Smooth muscle cell (in vitro differentiated cells): ENCODE data around the gene CHAT. TPM values are rescaled to one million over a fixed set of nuclear protein-coding genes. Genes with fewer than 3 reads are reported as not detected.

Source experiments
- DNase-seq: peaks from one replicate; lab custom pipeline; 2025; ENCODE audit not compliant: unreplicated experiment; lab: John Stamatoyannopoulos, UW
- H2AFZ ChIP-seq: fragments of 200-600 bp; sonication (generic); 2 replicates; pipeline ENCODE4 v1.6.0; 2016; ENCODE audit warnings: antibody characterized with exemption, low read depth, mild to moderate bottlenecking
- H3F3A ChIP-seq: fragments of 200-600 bp; sonication (generic); 2 replicates; pipeline ENCODE4 v1.6.0; 2017; ENCODE audit warnings: antibody characterized with exemption, low read depth
- H3K27ac ChIP-seq: fragments of 200-600 bp; sonication (generic); 2 replicates; pipeline ENCODE4 v1.5.1; 2016; ENCODE audit warnings: low read depth, mild to moderate bottlenecking
- H3K27me3 ChIP-seq: fragments of 200-600 bp; sonication (generic); 2 replicates; pipeline ENCODE4 v1.6.1; 2016; ENCODE audit warnings: low read depth, mild to moderate bottlenecking
- H3K36me3 ChIP-seq: fragments of 200-600 bp; sonication (generic); 2 replicates; pipeline ENCODE4 v1.5.1; 2016; ENCODE audit warnings: low read depth
- H3K4me1 ChIP-seq: fragments of 200-600 bp; sonication (generic); 2 replicates; pipeline ENCODE4 v1.5.1; 2016; ENCODE audit warnings: low read depth
- H3K4me2 ChIP-seq: fragments of 200-600 bp; sonication (generic); 2 replicates; pipeline ENCODE4 v1.6.0; 2016; ENCODE audit warnings: mild to moderate bottlenecking
- H3K4me3 ChIP-seq: fragments of 200-600 bp; sonication (generic); 2 replicates; pipeline ENCODE4 v1.5.1; 2016; ENCODE audit warnings: mild to moderate bottlenecking
- H3K79me2 ChIP-seq: fragments of 200-600 bp; sonication (generic); 2 replicates; pipeline ENCODE4 v1.6.0; 2016; ENCODE audit warnings: low read depth, mild to moderate bottlenecking
- H3K9ac ChIP-seq: fragments of 200-600 bp; sonication (generic); 2 replicates; pipeline ENCODE4 v1.6.0; 2016; ENCODE audit warnings: low read depth
- H3K9me3 ChIP-seq: fragments of 200-600 bp; sonication (generic); replicated peaks from 2 replicates; pipeline ENCODE4 v1.5.1; 2016; ENCODE audit warnings: low read depth
- H4K20me1 ChIP-seq: fragments of 200-600 bp; sonication (generic); 2 replicates; pipeline ENCODE4 v1.6.0; 2016; ENCODE audit warnings: low read depth
- WGBS: methylation state at CpG from one replicate; pipeline ENCODE4 v1.1.7; 2016; ENCODE audit warnings: low lambda C conversion rate; 5-methylcytosine and 5-hydroxymethylcytosine counted together
- polyA plus RNA-seq: library from polyadenylated mRNA; unstranded; fragments of >200 nt; fragmentation: Nextera tagmentation; extraction: Ambion mirVana; gene quantifications from 2 replicates; pipeline ENCODE4 v1.2.1, GENCODE V29; 2016
- total RNA-seq: library from RNA; depleted of rRNA; stranded (reverse); fragments of >200 nt; gene quantifications from 2 replicates; pipeline ENCODE4 v1.2.3, GENCODE V29; 2014
- TF ChIP-seq, protein P1 (sequence below): fragments of 200-600 bp; sonication (generic); IDR thresholded peaks from 2 replicates; pipeline ENCODE4 v1.5.1; 2017; ENCODE audit warnings: borderline replicate concordance, mild to moderate bottlenecking, antibody characterized with exemption; ENCODE audit not compliant: insufficient read depth, poor library complexity, severe bottlenecking

Gene CHAT
- total and polyA plus RNA-seq, 2 experiments from 2014 or later = not detected

DNA sequence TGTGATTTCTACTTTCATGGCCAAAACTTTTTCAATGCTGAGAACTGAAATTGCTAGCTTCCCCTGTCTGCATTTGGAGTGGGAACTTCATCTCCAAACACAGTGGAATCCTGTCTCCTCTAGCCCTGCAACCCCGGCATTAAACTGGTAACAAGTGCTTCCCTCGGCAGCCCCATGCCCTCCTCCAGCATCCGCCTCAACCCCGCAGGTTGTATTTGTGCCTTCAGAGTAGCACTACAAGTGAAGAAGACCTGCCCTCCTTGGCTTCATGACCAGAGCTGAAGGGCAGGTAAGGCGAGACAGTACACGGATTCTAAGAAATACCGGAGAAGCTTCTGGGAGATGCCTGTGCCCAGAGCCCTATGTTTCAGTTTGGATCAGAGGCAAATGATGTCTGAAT, 82.5 kb downstream of the CHAT start:
- H3K4me2 ChIP-seq = no peak overlapping the region
- H3K9ac ChIP-seq = no peak overlapping the region
- peaks cover 23% of the 10 kb centered on the region for H3K27me3 ChIP-seq
- H3F3A ChIP-seq = no peaks in the 10 kb centered on the region
- no peak for DNase-seq
- H3K9me3 ChIP-seq = no peaks in the 10 kb centered on the region
- H2AFZ ChIP-seq = no peak overlapping the region
- TF ChIP-seq, protein P1, sequence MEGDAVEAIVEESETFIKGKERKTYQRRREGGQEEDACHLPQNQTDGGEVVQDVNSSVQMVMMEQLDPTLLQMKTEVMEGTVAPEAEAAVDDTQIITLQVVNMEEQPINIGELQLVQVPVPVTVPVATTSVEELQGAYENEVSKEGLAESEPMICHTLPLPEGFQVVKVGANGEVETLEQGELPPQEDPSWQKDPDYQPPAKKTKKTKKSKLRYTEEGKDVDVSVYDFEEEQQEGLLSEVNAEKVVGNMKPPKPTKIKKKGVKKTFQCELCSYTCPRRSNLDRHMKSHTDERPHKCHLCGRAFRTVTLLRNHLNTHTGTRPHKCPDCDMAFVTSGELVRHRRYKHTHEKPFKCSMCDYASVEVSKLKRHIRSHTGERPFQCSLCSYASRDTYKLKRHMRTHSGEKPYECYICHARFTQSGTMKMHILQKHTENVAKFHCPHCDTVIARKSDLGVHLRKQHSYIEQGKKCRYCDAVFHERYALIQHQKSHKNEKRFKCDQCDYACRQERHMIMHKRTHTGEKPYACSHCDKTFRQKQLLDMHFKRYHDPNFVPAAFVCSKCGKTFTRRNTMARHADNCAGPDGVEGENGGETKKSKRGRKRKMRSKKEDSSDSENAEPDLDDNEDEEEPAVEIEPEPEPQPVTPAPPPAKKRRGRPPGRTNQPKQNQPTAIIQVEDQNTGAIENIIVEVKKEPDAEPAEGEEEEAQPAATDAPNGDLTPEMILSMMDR = no peak
- H3K36me3 ChIP-seq = no peaks in the 10 kb centered on the region
- no peaks in the 10 kb centered on the region for H4K20me1 ChIP-seq
- WGBS = 88% methylated on average over 7 of the region's 7 CpGs
- no peak overlapping the region for H3K4me3 ChIP-seq
- H3K79me2 ChIP-seq = no peaks in the 10 kb centered on the region
- H3K4me1 ChIP-seq = no peaks in the 10 kb centered on the region
- no peak overlapping the region for H3K27ac ChIP-seq

DNA sequence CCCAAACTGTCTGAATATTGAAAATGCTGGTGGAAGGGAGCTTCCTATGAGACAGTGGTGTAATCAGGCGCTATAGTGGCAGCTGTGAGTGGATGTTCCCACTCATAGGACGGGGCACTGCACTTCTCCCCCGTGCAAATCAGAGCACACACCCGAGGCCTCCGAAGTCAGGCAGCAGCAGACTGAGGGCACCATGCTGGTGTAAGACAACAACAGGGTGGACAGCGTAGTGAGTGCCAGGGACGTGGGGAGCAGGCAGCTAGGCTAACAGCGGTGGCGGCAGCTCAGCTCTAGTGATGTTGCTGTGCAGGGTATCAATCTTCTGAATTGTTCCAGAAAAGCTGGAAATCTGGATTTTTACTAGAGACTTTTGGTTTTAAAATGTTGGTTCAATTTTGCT, 84.8 kb downstream of the CHAT start:
- H3K9ac ChIP-seq = no peak overlapping the region
- H3K36me3 ChIP-seq = no peaks in the 10 kb centered on the region
- H3K79me2 ChIP-seq = no peaks in the 10 kb centered on the region
- peaks cover 9% of the 10 kb centered on the region for H3K27me3 ChIP-seq
- H3K4me2 ChIP-seq = no peak overlapping the region
- H3K27ac ChIP-seq = no peak overlapping the region
- TF ChIP-seq, protein P1 = no peak
- no peak overlapping the region for H2AFZ ChIP-seq
- no peaks in the 10 kb centered on the region for H3K9me3 ChIP-seq
- H3K4me1 ChIP-seq = no peaks in the 10 kb centered on the region
- H3F3A ChIP-seq = no peaks in the 10 kb centered on the region
- H4K20me1 ChIP-seq = no peaks in the 10 kb centered on the region
- DNase-seq = no peak
- H3K4me3 ChIP-seq = no peak overlapping the region
- 84% methylated on average over 9 of the region's 9 CpGs for WGBS

DNA sequence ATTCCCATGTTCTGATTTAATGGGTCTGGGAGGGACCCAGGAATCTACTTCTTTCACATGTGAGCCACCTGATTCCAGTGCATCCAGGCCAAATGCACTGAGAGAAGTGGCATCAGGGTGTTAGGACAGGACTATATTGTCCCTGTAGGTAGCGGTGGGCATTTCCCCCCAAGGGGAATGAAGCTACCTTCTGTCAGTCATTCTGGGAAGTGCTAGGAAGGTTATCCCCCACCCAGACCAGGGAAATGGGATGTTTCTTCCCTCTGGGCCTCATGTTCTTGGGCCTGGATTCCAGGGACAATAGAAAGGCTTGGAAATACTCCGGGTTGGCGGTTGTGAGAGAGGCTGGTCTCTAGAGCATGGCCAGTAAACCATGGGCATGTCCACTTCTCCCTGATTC, 86.4 kb downstream of the CHAT start:
- TF ChIP-seq, protein P1 = no peak
- Histone ChIP-seq H3K36me3 (no peaks in the 10 kb centered on the region), H2AFZ (no peak overlapping the region), H4K20me1 (no peaks in the 10 kb centered on the region), H3K27ac (no peak overlapping the region), H3K4me3 (no peak overlapping the region), H3K27me3 (peaks cover 7% of the 10 kb centered on the region), H3K79me2 (no peaks in the 10 kb centered on the region), H3F3A (no peaks in the 10 kb centered on the region), H3K4me1 (no peaks in the 10 kb centered on the region), H3K9me3 (no peaks in the 10 kb centered on the region), H3K4me2 (no peak overlapping the region), H3K9ac (no peak overlapping the region)
- 80% methylated on average over 3 of the region's 3 CpGs for WGBS
- DNase-seq = no peak

DNA sequence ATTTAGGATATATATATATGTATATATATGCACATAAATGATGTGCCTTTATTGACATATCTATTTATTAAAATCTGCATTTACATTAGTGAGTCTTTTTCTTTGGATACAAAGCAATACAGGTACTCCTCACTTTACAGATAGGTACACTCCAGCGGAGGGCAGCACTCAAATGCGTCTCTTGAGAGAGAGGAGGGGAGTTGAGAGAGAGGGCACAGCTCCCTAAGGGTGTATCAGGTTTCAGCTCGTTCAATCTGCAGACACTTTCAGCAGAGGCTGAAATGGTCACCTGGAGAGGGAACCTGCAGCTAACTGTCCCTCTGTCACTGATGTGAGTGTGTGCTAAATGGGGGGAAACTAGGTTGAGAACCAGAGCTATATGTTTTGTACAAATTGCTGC, 87.2 kb downstream of the CHAT start:
- WGBS = 6% methylated on average over 3 of the region's 3 CpGs
- H3K4me3 ChIP-seq = no peak overlapping the region
- TF ChIP-seq, protein P1 = no peak
- no peaks in the 10 kb centered on the region for H3K9me3 ChIP-seq
- no peak overlapping the region for H3K27ac ChIP-seq
- H3K36me3 ChIP-seq = no peaks in the 10 kb centered on the region
- no peak overlapping the region for H3K9ac ChIP-seq
- no peaks in the 10 kb centered on the region for H3F3A ChIP-seq
- no peaks in the 10 kb centered on the region for H4K20me1 ChIP-seq
- no peak overlapping the region for H3K4me2 ChIP-seq
- no peaks in the 10 kb centered on the region for H3K4me1 ChIP-seq
- H2AFZ ChIP-seq = no peak overlapping the region
- H3K27me3 ChIP-seq = peaks cover 4% of the 10 kb centered on the region
- H3K79me2 ChIP-seq = no peaks in the 10 kb centered on the region
- DNase-seq = no peak
